Body of pancreas (tissue), 4 donors: ENCODE results near the gene ENTHD1.

Experiments
- CTCF ChIP-seq, 7 experiments: fragments of 450-650 bp in 4 of 7; fragments of 200-600 bp in 3 of 7; sonication (generic) in 3 of 7; IDR thresholded peaks; one replicate each; pipeline ENCODE4 v1.5.1; 2016 to 2019; ENCODE audit warnings: antibody characterized with exemption in 7 of 7
- POLR2A ChIP-seq, 3 donors: fragments of 450-650 bp; IDR thresholded peaks; one replicate each; pipeline ENCODE4 v1.6.1; 2016; ENCODE audit warnings: antibody characterized with exemption in 3 of 3, mild to moderate bottlenecking in 2 of 3

- TF ChIP-seq CTCF (IDR thresholded peaks at IDR 0.05) (no peak), POLR2A (IDR thresholded peaks at IDR 0.05) (no peak)
Measured at GRCh38 chr22:39721206-39722031, 172.1 kb downstream of the ENTHD1 start.
